Adrenal gland (tissue), 12 donors: ENCODE results near the gene COQ7. TPM values are rescaled to one million over a fixed set of nuclear protein-coding genes. Genes with fewer than 3 reads are reported as not detected.

Source experiments
- DNase-seq, 7 donors: peaks; one replicate each; pipeline ENCODE4 v3.0.0-alpha.2; 2019 to 2020
- H3K27ac ChIP-seq, 5 donors: fragments of 200-600 bp; sonication (generic) in 4 of 5; 1 replicate in 3 of 5; 2 replicates in 2 of 5; pipeline versions ENCODE4 v1.5.1 to v1.8.0; 2016 to 2020; ENCODE audit warnings: mild to moderate bottlenecking in 1 of 5
- H3K27me3 ChIP-seq: fragments of 200-600 bp; 2 replicates; pipeline ENCODE4 v1.8.0; 2021
- H3K36me3 ChIP-seq, 2 donors: fragments of 200-600 bp; replicated peaks in 1 of 2; 1 replicate in 1 of 2; 2 replicates in 1 of 2; pipeline versions ENCODE4 v1.5.1 to v1.8.0; 2018 to 2022
- H3K4me1 ChIP-seq, 2 donors: fragments of 200-600 bp; replicated peaks in 1 of 2; 1 replicate in 1 of 2; 2 replicates in 1 of 2; pipeline versions ENCODE4 v1.5.1 to v1.8.0; 2018 to 2021
- H3K4me3 ChIP-seq, 4 donors: fragments of 200-600 bp; sonication (generic) in 3 of 4; one replicate each; pipeline ENCODE4 v1.5.1; 2016 to 2018
- H3K9me3 ChIP-seq, 3 donors: fragments of 200-600 bp; sonication (generic) in 1 of 3; replicated peaks in 1 of 3; 1 replicate in 2 of 3; 2 replicates in 1 of 3; pipeline versions ENCODE4 v1.5.1 to v1.8.0; 2016 to 2021
- POLR2A ChIP-seq, 2 donors: fragments of 450-650 bp; IDR thresholded peaks; one replicate each; pipeline ENCODE4 v1.6.1; 2017; ENCODE audit warnings: antibody characterized with exemption in 2 of 2, mild to moderate bottlenecking in 2 of 2, moderate library complexity in 1 of 2
- WGBS, 4 donors: extraction: QIAGEN DNeasy Blood & Tissue Kit in 2 of 4; methylation state at CpG; one replicate each; pipeline versions ENCODE4 v1.1.5 to v1.1.7; 2013 to 2017; 5-methylcytosine and 5-hydroxymethylcytosine counted together
- intact Hi-C, 2 donors: fragments of 100-400 bp; cut with DNase I; formaldehyde crosslinking; loops; one replicate each; pipeline versions ENCODE4 v1.14.1 to v1.15.0; 2022 to 2023
- polyA plus RNA-seq, 3 donors: library from polyadenylated mRNA; stranded (reverse); fragments of 200-250 nt in 2 of 3; fragments of 350-450 nt in 1 of 3; fragmentation: Illumina TruSeq in 1 of 3; extraction: RNeasy Lipid Tissue Mini Kit (QIAGEN cat#74804) in 1 of 3; gene quantifications; one replicate each; pipeline ENCODE4 v1.2.3, GENCODE V29; 2013 to 2014
- total RNA-seq, 9 donors: library from RNA; depleted of rRNA in 4 of 9; stranded (reverse); fragments of >200 nt in 4 of 9; fragments of 120-200 nt in 1 of 9; fragmentation: NEBNext Ultra II Directional in 1 of 9; extraction: Animal tissue kit (Norgen Biotek cat#: 25700) in 1 of 9; gene quantifications; one replicate each; pipeline versions ENCODE4 v1.1.0 to v1.2.4, GENCODE V29; 2013 to 2023
- TF ChIP-seq, protein P1 (sequence below), 6 experiments: fragments of 450-650 bp in 4 of 6; fragments of 200-600 bp in 2 of 6; sonication (generic) in 1 of 6; IDR thresholded peaks; 1 replicate in 5 of 6; 2 replicates in 1 of 6; pipeline versions ENCODE4 v1.5.1 to v1.8.0; 2016 to 2021; ENCODE audit warnings: antibody characterized with exemption in 6 of 6, mild to moderate bottlenecking in 2 of 6, moderate library complexity in 1 of 6
- donor health status: healthy with polysubstance abuse.
- donor health status: Bipolar disorder and iron deficiency.
- donor health status: DM: yes; HTN: yes; CAD: no.
- donor health status: DM: no; HTN: no; CAD: no.
- donor health status: DM: no; HTN: no; CAD: no.
- donor health status: DM: yes; HTN: yes; CAD: no.

The COQ7 gene
- total and polyA plus RNA-seq, 12 donors, result 14.9 to 41.8 (median 24.8) TPM

DNA sequence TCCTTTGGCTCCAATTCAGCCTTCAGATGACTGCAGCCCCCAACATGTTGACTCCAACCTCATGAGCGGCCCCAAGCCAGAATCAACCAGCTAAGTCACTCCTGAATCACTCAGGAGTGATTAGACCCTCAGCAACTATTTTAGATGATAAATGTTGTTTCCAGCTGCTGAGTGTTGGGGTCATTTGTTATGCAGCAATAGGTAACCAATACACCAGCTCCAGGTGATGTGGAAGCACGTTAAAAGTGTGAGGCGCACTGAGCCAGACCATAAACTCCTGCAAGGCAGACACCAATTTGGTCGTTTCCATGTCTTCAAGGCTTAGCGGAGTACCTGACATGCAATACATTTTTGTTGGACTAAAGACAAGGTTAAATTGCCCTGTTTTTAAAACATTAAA, 17.5 kb downstream of the COQ7 start:
- peak in 1 of 7 donors; percentile 45 for DNase-seq

DNA sequence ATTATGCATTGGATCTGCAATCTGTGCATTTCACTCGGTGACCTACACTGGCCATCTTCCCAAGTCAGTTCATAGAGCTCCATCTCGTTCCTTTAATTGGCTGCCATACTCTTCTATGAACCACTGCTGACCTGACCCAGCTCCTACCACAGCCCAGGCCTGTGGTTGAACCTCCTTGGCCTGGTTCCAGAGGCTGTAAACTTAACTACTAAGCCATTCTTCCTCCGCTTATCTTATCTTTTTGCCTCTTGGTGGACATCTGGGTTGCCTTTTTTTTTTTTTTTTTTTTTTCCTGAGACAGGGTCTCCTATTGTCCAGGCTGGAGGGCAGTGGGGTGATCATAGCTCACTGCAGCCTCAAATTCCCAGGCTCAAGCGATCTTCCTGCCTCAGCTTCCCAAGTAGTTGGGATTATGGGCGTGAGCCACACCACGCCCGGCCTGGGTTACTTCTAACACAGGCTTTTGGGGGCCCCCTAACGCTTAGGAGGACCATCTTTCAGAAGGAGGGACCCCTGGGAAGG, 18.3 kb downstream of the COQ7 start:
- no peak overlapping the region for H3K27ac ChIP-seq
- H3K36me3 ChIP-seq, result no peaks in the 10 kb centered on the region
- TF ChIP-seq, protein P1, sequence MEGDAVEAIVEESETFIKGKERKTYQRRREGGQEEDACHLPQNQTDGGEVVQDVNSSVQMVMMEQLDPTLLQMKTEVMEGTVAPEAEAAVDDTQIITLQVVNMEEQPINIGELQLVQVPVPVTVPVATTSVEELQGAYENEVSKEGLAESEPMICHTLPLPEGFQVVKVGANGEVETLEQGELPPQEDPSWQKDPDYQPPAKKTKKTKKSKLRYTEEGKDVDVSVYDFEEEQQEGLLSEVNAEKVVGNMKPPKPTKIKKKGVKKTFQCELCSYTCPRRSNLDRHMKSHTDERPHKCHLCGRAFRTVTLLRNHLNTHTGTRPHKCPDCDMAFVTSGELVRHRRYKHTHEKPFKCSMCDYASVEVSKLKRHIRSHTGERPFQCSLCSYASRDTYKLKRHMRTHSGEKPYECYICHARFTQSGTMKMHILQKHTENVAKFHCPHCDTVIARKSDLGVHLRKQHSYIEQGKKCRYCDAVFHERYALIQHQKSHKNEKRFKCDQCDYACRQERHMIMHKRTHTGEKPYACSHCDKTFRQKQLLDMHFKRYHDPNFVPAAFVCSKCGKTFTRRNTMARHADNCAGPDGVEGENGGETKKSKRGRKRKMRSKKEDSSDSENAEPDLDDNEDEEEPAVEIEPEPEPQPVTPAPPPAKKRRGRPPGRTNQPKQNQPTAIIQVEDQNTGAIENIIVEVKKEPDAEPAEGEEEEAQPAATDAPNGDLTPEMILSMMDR (IDR thresholded peaks at IDR 0.05), result no peak
- no peak for TF ChIP-seq POLR2A (IDR thresholded peaks at IDR 0.05)
- peak in 6 of 7 donors; percentile 27 to 58 (median 46) for DNase-seq
- no peaks in the 10 kb centered on the region for H3K9me3 ChIP-seq
- intact Hi-C loops, result loop anchor here (2.0 to 10.0 kb wide), 6 partner anchors 82 to 419 kb away; partner anchors contain the start of gene SYT17 (in 1 of the 2)
- no peaks in the 10 kb centered on the region for H3K27me3 ChIP-seq
- peaks cover 9 to 14% of the 10 kb centered on the region in 2 donors for H3K4me1 ChIP-seq
- WGBS, 4 donors, result 34 to 64% (median 41%) methylated on average over 7 to 8 of the region's 8 CpGs
- peak overlapping the region in 1 of 4 donors; percentile 55 for H3K4me3 ChIP-seq

More for the DNA sequence above, 17.5 kb downstream of the COQ7 start:
- intact Hi-C loops, result loop anchor here (5.0 to 10.0 kb wide), 4 partner anchors 82 to 420 kb away; partner anchors contain the start of gene SYT17 (in 1 of the 2)
- TF ChIP-seq POLR2A (IDR thresholded peaks at IDR 0.05), result no peak
- TF ChIP-seq, protein P1 (IDR thresholded peaks at IDR 0.05), result no peak
- H3K27ac ChIP-seq, result no peak overlapping the region
- peaks cover 9 to 14% of the 10 kb centered on the region in 2 donors for H3K4me1 ChIP-seq
- H3K27me3 ChIP-seq, result no peaks in the 10 kb centered on the region
- H3K9me3 ChIP-seq, result no peaks in the 10 kb centered on the region
- WGBS, 4 donors, result 92 to 94% (median 93%) methylated on average over 5 of the region's 5 CpGs
- no peaks in the 10 kb centered on the region for H3K36me3 ChIP-seq
- H3K4me3 ChIP-seq, result no peak overlapping the region

DNA sequence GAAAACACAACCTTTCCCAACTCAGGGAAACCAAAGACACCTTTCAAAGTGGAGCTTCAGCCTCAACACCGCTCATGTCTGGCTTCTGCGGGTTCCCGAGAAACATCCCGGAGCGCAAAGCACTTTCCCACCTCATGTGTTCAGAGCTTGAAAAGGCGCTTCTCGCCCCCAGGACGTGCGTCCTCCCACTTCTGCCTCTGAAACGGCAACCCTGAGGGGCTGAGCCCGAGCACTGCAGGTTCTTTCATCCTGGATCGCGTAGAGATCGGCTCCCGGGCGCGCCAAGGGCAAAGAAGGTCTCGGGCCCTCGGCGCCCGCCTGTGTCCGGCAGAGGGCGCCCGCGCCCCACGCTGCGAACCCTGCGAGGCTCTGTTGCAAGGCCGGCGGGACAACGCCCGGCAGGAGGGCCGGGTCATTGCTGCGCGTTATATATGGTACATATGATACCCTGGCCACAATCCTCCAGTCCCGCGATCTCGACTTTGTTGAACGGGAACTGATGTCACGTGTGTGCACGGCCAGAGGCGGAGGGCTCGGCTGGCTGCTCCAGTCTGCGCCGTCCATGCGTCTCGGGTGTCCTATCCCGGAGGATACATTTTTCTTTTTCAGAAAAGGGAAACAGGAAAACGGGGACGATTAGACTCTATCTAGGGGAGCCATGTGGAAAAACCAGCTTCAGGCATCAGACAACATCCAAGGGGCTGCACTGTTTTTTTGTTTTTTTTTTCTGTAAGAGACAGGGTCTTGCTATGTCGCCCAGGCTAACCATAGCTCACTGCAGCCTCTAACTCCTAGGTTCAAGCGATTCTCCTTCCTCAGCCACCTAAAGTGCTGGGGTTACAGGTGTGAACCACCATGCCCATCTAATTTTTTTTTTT, 19.1 kb downstream of the COQ7 start:
- WGBS, 4 donors, result 6 to 19% (median 8%) methylated on average over 26 to 52 of the region's 52 CpGs
- intact Hi-C loops, result loop anchor here (2.0 to 10.0 kb wide), 6 partner anchors 81 to 418 kb away; partner anchors contain the start of gene SYT17 (in 1 of the 2)
- H3K27ac ChIP-seq, result peak overlapping the region in 1 of 5 donors; percentile 18

More for the DNA sequence above, 19.1 kb downstream of the COQ7 start:
- TF ChIP-seq, protein P1 (IDR thresholded peaks at IDR 0.05), result peak; percentile 89 to 99 (median 98)
- TF ChIP-seq POLR2A (IDR thresholded peaks at IDR 0.05), result peak in 1 of 2 donors; percentile 11
- Histone ChIP-seq H3K9me3 (no peaks in the 10 kb centered on the region), H3K4me3 (peak overlapping the region in 2 of 4 donors; percentile 10 to 55), H3K27me3 (no peaks in the 10 kb centered on the region), H3K4me1 (peaks cover 9 to 14% of the 10 kb centered on the region in 2 donors), H3K36me3 (no peaks in the 10 kb centered on the region)
- DNase-seq, result peak; percentile 74 to 89 (median 84)
